Smooth muscle cell (in vitro differentiated cells): ENCODE data around the gene CHSY1. TPM values are rescaled to one million over a fixed set of nuclear protein-coding genes. Genes with fewer than 3 reads are reported as not detected.
"Not testable (repeated sequence)": the region's sequence is repeated elsewhere in the genome, so short reads cannot be mapped to it uniquely, and the experiment has no call there.

Experiments
- DNase-seq: peaks from one replicate; lab custom pipeline; 2025; ENCODE audit not compliant: unreplicated experiment; lab: John Stamatoyannopoulos, UW
- H2AFZ ChIP-seq: fragments of 200-600 bp; sonication (generic); 2 replicates; pipeline ENCODE4 v1.6.0; 2016; ENCODE audit warnings: antibody characterized with exemption, low read depth, mild to moderate bottlenecking
- H3F3A ChIP-seq: fragments of 200-600 bp; sonication (generic); 2 replicates; pipeline ENCODE4 v1.6.0; 2017; ENCODE audit warnings: antibody characterized with exemption, low read depth
- H3K27ac ChIP-seq: fragments of 200-600 bp; sonication (generic); 2 replicates; pipeline ENCODE4 v1.5.1; 2016; ENCODE audit warnings: low read depth, mild to moderate bottlenecking
- H3K27me3 ChIP-seq: fragments of 200-600 bp; sonication (generic); 2 replicates; pipeline ENCODE4 v1.6.1; 2016; ENCODE audit warnings: low read depth, mild to moderate bottlenecking
- H3K36me3 ChIP-seq: fragments of 200-600 bp; sonication (generic); 2 replicates; pipeline ENCODE4 v1.5.1; 2016; ENCODE audit warnings: low read depth
- H3K4me1 ChIP-seq: fragments of 200-600 bp; sonication (generic); 2 replicates; pipeline ENCODE4 v1.5.1; 2016; ENCODE audit warnings: low read depth
- H3K4me2 ChIP-seq: fragments of 200-600 bp; sonication (generic); 2 replicates; pipeline ENCODE4 v1.6.0; 2016; ENCODE audit warnings: mild to moderate bottlenecking
- H3K4me3 ChIP-seq: fragments of 200-600 bp; sonication (generic); 2 replicates; pipeline ENCODE4 v1.5.1; 2016; ENCODE audit warnings: mild to moderate bottlenecking
- H3K79me2 ChIP-seq: fragments of 200-600 bp; sonication (generic); 2 replicates; pipeline ENCODE4 v1.6.0; 2016; ENCODE audit warnings: low read depth, mild to moderate bottlenecking
- H3K9ac ChIP-seq: fragments of 200-600 bp; sonication (generic); 2 replicates; pipeline ENCODE4 v1.6.0; 2016; ENCODE audit warnings: low read depth
- H3K9me3 ChIP-seq: fragments of 200-600 bp; sonication (generic); replicated peaks from 2 replicates; pipeline ENCODE4 v1.5.1; 2016; ENCODE audit warnings: low read depth
- H4K20me1 ChIP-seq: fragments of 200-600 bp; sonication (generic); 2 replicates; pipeline ENCODE4 v1.6.0; 2016; ENCODE audit warnings: low read depth
- CTCF ChIP-seq: fragments of 200-600 bp; sonication (generic); IDR thresholded peaks from 2 replicates; pipeline ENCODE4 v1.5.1; 2017; ENCODE audit warnings: borderline replicate concordance, mild to moderate bottlenecking, antibody characterized with exemption; ENCODE audit not compliant: insufficient read depth, poor library complexity, severe bottlenecking
- WGBS: methylation state at CpG from one replicate; pipeline ENCODE4 v1.1.7; 2016; ENCODE audit warnings: low lambda C conversion rate; 5-methylcytosine and 5-hydroxymethylcytosine counted together
- polyA plus RNA-seq: library from polyadenylated mRNA; unstranded; fragments of >200 nt; fragmentation: Nextera tagmentation; extraction: Ambion mirVana; gene quantifications from 2 replicates; pipeline ENCODE4 v1.2.1, GENCODE V29; 2016
- total RNA-seq: library from RNA; depleted of rRNA; stranded (reverse); fragments of >200 nt; gene quantifications from 2 replicates; pipeline ENCODE4 v1.2.3, GENCODE V29; 2014

Gene CHSY1
- total and polyA plus RNA-seq, 2 experiments from 2014 or later = 106 to 123 TPM

- H3K27ac ChIP-seq = peak overlapping the region; percentile 61
- no peak overlapping the region for H2AFZ ChIP-seq
- DNase-seq = no peak
- H3K79me2 ChIP-seq = peaks cover 98% of the 10 kb centered on the region
- no peaks in the 10 kb centered on the region for H3K36me3 ChIP-seq
- peaks cover 9% of the 10 kb centered on the region for H3K4me1 ChIP-seq
- no peaks in the 10 kb centered on the region for H3K27me3 ChIP-seq
- no peak overlapping the region for H3K4me3 ChIP-seq
- H4K20me1 ChIP-seq = peaks cover 98% of the 10 kb centered on the region
- TF ChIP-seq CTCF = no peak
- peaks cover 46% of the 10 kb centered on the region for H3F3A ChIP-seq
- no peak overlapping the region for H3K9ac ChIP-seq
- H3K4me2 ChIP-seq = no peak overlapping the region
- WGBS = 91% methylated on average over 6 of the region's 6 CpGs
- no peaks in the 10 kb centered on the region for H3K9me3 ChIP-seq
Measured at GRCh38 chr15:101217446-101217845, 34.4 kb downstream of the CHSY1 start.

GRCh38 chr15:101216100-101216499, 35.7 kb downstream of the CHSY1 start:
- H3K79me2 ChIP-seq = peaks cover 98% of the 10 kb centered on the region
- no peaks in the 10 kb centered on the region for H3K27me3 ChIP-seq
- no peak for TF ChIP-seq CTCF
- no peak overlapping the region for H3K4me3 ChIP-seq
- H4K20me1 ChIP-seq = peaks cover 98% of the 10 kb centered on the region
- no peak overlapping the region for H3K4me2 ChIP-seq
- H3K4me1 ChIP-seq = peaks cover 5% of the 10 kb centered on the region
- H3K9ac ChIP-seq = no peak overlapping the region
- WGBS = 77% methylated on average over 3 of the region's 3 CpGs
- H3F3A ChIP-seq = peaks cover 36% of the 10 kb centered on the region
- H3K36me3 ChIP-seq = no peaks in the 10 kb centered on the region
- no peak overlapping the region for H2AFZ ChIP-seq
- peak overlapping the region; percentile 61 for H3K27ac ChIP-seq
- H3K9me3 ChIP-seq = no peaks in the 10 kb centered on the region
- DNase-seq = no peak

GRCh38 chr15:101215681-101216080, 36.2 kb downstream of the CHSY1 start:
- Histone ChIP-seq H2AFZ (no peak overlapping the region), H3K9me3 (no peaks in the 10 kb centered on the region), H3K36me3 (no peaks in the 10 kb centered on the region), H3F3A (peaks cover 35% of the 10 kb centered on the region), H3K4me2 (no peak overlapping the region), H4K20me1 (peaks cover 98% of the 10 kb centered on the region), H3K27ac (peak overlapping the region; percentile 61), H3K79me2 (peaks cover 98% of the 10 kb centered on the region), H3K4me3 (no peak overlapping the region), H3K4me1 (peaks cover 6% of the 10 kb centered on the region), H3K27me3 (no peaks in the 10 kb centered on the region), H3K9ac (no peak overlapping the region)
- no peak for DNase-seq
- 94% methylated on average over 4 of the region's 4 CpGs for WGBS
- no peak for TF ChIP-seq CTCF

- not testable (repeated sequence) for H3K9me3 ChIP-seq, H3K4me1 ChIP-seq, DNase-seq, H2AFZ ChIP-seq, H3K9ac ChIP-seq, H3K36me3 ChIP-seq, H3K4me3 ChIP-seq, H3K4me2 ChIP-seq, H3K27me3 ChIP-seq
- peak overlapping the region; percentile 43 for H3K27ac ChIP-seq
- WGBS = 91% methylated on average over 6 of the region's 6 CpGs
- H4K20me1 ChIP-seq = peaks cover 98% of the 10 kb centered on the region
- peaks cover 98% of the 10 kb centered on the region for H3K79me2 ChIP-seq
- H3F3A ChIP-seq = peaks cover 35% of the 10 kb centered on the region
Measured at GRCh38 chr15:101214435-101215097, 37.3 kb downstream of the CHSY1 start.
